Omental fat pad (tissue), 4 donors: ENCODE results near the gene BIRC7. TPM values are rescaled to one million over a fixed set of nuclear protein-coding genes. Genes with fewer than 3 reads are reported as not detected.

ENCODE experiments used
- ATAC-seq: fragments of 150-250 bp; one replicate; pipeline ENCODE4 v1.9.1; 2016; ENCODE audit warnings: mild to moderate bottlenecking, moderate library complexity; ENCODE audit not compliant: low FRiP score
- DNase-seq: peaks from one replicate; pipeline ENCODE4 v3.0.0-alpha.2; 2019; ENCODE audit warnings: low spot score
- total RNA-seq, 4 donors: library from RNA; depleted of rRNA; stranded (reverse); fragments of >200 nt; gene quantifications; one replicate each; pipeline ENCODE4 v1.1.0, GENCODE V29; 2016
- TF ChIP-seq, protein P1 (sequence below), 3 donors: fragments of 450-650 bp; IDR thresholded peaks; one replicate each; pipeline ENCODE4 v1.5.1; 2016 to 2017; ENCODE audit warnings: antibody characterized with exemption in 3 of 3, mild to moderate bottlenecking in 3 of 3, moderate library complexity in 2 of 3

Gene BIRC7
- total RNA-seq, 4 donors from 2014 or later, result 0.48 to 3.0 TPM; not detected in 2

DNA sequence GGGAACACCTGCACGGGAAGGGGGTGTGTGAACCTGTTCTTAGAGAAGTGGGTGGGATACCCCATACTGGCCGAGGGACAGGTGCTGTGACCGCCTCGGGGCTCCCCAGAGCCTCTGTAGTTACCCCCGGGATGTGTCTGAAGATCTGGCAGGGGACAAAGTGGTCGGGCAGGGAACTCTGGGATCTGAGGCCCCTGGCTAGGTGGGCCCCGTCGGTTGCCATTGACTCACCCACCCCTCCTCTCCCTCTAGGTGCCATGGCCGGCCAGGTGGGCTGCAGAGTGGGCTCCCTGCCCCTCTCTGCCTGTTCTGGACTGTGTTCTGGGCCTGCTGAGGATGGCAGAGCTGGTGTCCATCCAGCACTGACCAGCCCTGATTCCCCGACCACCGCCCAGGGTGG lies 4.3 kb downstream of the BIRC7 start:
- TF ChIP-seq, protein P1, sequence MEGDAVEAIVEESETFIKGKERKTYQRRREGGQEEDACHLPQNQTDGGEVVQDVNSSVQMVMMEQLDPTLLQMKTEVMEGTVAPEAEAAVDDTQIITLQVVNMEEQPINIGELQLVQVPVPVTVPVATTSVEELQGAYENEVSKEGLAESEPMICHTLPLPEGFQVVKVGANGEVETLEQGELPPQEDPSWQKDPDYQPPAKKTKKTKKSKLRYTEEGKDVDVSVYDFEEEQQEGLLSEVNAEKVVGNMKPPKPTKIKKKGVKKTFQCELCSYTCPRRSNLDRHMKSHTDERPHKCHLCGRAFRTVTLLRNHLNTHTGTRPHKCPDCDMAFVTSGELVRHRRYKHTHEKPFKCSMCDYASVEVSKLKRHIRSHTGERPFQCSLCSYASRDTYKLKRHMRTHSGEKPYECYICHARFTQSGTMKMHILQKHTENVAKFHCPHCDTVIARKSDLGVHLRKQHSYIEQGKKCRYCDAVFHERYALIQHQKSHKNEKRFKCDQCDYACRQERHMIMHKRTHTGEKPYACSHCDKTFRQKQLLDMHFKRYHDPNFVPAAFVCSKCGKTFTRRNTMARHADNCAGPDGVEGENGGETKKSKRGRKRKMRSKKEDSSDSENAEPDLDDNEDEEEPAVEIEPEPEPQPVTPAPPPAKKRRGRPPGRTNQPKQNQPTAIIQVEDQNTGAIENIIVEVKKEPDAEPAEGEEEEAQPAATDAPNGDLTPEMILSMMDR (IDR thresholded peaks at IDR 0.05), result no peak
- DNase-seq, result no peak
- ATAC-seq, result no peak

DNA sequence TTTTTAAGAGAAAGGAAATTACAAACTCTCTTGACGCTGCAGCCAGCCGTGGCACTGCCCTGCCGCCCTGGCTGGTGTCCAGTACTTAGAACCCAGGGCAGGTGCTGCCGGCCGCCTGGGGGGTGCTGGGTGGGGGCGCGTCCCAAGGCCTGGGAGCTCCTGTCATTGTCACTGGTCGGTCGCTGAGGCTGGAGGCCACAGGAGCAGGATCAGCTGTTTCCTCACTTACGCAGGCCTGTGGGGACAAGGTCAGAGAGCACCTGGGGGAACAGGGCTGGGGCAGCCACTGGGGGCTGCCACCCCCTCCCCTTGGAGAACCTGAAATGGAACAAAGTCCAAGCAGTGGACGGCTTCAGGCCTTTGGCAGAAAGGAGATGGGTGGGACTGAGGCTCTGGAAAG lies 5.6 kb downstream of the BIRC7 start:
- DNase-seq (no peak), ATAC-seq (no peak)
- TF ChIP-seq, protein P1 (IDR thresholded peaks at IDR 0.05), result no peak

DNA sequence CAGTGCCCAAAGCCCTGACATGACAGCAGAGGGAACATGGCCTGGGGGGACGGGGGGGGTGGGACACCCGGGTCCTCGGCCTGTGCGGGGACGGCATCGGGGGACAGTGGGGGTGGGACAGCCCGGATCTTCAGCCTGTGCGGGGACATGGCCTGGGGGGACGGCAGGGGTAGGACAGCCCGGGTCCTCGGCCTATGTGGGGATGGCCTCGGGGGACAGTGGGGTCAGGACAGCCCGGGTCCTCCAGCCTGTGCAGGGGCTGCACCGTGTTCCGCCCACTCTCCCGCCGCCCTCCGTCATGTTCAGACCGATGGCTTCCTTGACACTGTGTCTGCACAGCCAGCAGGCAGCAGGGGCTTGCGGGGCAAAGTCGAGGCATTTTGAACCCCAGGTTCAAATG lies 7.0 kb downstream of the BIRC7 start:
- DNase-seq (no peak), ATAC-seq (no peak)
- TF ChIP-seq, protein P1 (IDR thresholded peaks at IDR 0.05), result no peak

DNA sequence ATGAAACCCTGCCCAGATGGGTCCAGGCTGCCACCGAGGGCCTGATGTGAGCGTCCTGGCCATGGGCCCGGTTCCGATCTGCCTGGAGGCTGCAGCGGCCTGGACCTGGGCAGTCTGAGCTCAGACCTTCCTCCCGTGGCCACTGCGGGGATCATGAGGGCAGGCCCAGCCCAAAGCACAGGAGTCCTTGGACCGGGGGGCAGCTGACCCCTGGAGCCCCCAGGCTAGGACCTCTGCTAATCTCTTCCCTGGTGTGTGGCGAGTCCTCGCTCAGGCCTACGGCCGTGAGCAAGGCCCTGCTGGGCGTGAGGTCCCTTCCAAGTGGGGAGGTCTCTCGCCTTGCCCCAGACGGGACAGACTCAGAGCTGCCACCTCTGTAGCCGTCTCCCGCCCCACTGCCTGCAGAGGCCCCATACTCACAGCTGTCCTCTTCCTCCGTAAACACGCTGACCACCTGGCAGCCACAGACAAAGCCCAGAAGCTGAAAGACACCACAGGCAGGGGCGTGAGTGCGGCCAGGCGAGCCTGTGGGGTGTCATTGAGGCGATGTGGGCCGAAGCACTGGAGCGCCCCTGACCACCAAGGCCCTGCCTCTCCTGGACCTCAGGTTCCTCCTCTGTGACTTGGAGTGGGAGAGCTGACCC lies 8.0 kb downstream of the BIRC7 start:
- ATAC-seq (no peak), DNase-seq (no peak)
- TF ChIP-seq, protein P1 (IDR thresholded peaks at IDR 0.05), result no peak

DNA sequence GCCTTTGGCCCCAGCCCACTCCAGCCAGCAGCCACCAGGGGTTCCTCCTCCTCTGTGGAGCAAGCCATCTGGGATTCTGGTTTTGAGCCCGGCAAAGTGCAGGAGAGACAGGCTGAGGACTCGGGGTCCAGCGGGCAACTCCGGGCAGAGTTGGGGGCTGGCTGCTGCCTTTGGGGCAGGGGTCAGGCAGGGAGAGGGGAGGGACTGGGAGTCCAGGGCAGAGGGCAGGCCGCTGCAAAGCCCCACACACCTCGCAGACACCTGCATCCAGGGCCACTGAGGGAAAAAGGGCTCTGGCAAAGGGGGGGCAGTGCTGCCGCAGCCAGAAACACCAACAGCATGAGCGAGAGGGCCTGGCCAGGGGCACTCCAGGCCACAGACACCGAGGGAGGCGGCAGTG lies 8.8 kb downstream of the BIRC7 start:
- DNase-seq (no peak), ATAC-seq (no peak)
- TF ChIP-seq, protein P1 (IDR thresholded peaks at IDR 0.05), result no peak

DNA sequence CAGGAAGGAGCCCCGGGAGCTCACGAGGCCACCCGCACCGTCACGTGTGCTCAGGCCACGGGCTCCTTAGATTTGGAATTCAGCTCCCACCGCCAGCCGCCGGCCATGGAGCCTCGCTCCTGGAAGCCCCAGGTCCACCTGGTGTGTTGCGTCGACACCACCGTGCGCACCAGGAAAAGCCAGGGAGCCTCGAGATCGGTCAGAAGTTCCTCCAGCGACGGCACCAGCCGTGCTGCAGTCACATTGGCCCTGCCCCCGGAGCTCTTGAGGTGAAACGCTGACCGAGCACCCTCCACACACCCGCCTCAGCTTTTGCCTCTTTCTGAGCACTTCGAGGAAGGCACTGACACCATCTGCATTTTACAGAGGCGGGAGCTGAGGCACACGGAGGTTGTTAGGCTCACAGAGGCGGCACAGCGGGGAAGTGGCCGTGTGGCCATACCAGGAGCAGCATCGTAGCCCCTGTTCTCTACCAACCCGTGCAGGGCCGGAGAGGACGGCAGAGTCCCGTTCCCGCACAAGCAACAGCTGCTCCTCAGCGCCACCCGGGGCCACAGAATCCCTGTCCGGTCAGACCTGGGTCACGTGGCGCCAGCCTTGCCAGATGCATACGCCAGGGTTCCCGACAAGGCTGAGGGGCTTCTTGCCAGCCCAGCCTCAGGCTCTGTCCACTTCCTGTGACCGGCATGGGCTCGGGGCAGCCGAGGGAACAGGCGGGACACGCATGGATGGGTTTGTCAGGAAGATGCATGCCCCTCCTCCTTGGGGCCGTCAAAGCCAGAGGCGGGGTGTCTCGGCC lies 11.0 kb downstream of the BIRC7 start:
- no peak for ATAC-seq
- DNase-seq, result no peak
- TF ChIP-seq, protein P1 (IDR thresholded peaks at IDR 0.05), result no peak
